ENCODE results near the gene CHRM4. TPM values are rescaled to one million over a fixed set of nuclear protein-coding genes. Genes with fewer than 3 reads are reported as not detected.

CHRM4 gene
- total RNA-seq, 3 donors from 2014 or later = 0.66 to 1.1 TPM; not detected in 1

DNA sequence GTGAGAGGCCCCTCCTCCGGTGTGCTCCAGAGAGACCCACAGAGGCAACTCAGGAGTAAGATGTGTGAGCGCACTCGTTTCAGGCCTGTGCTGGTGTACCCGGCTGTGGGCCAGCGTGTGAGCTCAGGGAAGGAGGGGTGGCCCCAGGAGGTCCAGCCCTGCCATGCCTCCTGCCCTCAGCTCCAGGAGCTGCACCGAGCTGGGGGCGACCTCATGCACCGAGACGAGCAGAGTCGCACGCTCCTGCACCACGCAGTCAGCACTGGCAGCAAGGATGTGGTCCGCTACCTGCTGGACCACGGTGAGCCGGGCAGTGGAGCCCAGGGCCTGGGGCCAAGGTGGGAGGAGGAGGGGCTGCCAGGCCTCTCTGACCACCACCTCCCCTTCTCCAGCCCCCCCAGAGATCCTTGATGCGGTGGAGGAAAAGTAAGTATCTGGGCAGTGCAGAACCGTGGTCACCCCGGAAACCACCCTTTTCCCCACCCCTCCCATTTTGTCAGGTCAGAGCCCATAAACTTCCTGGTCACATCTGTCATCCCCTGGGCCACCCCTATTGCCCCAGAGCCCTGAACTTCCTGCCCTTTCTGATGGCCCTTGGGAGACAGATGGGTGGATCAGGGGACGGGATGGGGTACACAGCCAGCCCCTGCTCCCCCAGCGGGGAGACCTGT is 12.6 kb downstream of the CHRM4 start:
- intact Hi-C loops (cut with DNase I; ENCODE audit: low total_unique reads) = no loop called here
- no peaks in the 10 kb centered on the region for H3K27me3 ChIP-seq
- no peak for DNase-seq (ENCODE audit: low spot score in 2 of 2)
- no peak overlapping the region for H3K4me3 ChIP-seq
- H3K27ac ChIP-seq = peak overlapping the region; percentile 95 to 96
- peaks cover 5% of the 10 kb centered on the region for H3K36me3 ChIP-seq
- no peaks in the 10 kb centered on the region for H3K9me3 ChIP-seq
- TF ChIP-seq POLR2AphosphoS5 (IDR thresholded peaks at IDR 0.05) (no peak), POLR2A (IDR thresholded peaks at IDR 0.05) (no peak), CTCF (IDR thresholded peaks at IDR 0.05) (no peak)
- H3K4me1 ChIP-seq = peaks cover 0 to 5% of the 10 kb centered on the region in 2 donors

- H3K4me3 ChIP-seq = no peak overlapping the region
- peaks cover 0 to 5% of the 10 kb centered on the region in 2 donors for H3K4me1 ChIP-seq
- H3K27me3 ChIP-seq = no peaks in the 10 kb centered on the region
- intact Hi-C loops (cut with DNase I; ENCODE audit: low total_unique reads) = no loop called here
- H3K27ac ChIP-seq = peak overlapping the region in 1 of 2 donors; percentile 95
- H3K9me3 ChIP-seq = no peaks in the 10 kb centered on the region
- H3K36me3 ChIP-seq = peaks cover 5% of the 10 kb centered on the region
- TF ChIP-seq CTCF (IDR thresholded peaks at IDR 0.05) (no peak), POLR2A (IDR thresholded peaks at IDR 0.05) (no peak), POLR2AphosphoS5 (IDR thresholded peaks at IDR 0.05) (no peak)
- DNase-seq (ENCODE audit: low spot score in 2 of 2) = no peak
Observed at GRCh38 chr11:46378296-46378695, 13.3 kb downstream of the CHRM4 start.

DNA sequence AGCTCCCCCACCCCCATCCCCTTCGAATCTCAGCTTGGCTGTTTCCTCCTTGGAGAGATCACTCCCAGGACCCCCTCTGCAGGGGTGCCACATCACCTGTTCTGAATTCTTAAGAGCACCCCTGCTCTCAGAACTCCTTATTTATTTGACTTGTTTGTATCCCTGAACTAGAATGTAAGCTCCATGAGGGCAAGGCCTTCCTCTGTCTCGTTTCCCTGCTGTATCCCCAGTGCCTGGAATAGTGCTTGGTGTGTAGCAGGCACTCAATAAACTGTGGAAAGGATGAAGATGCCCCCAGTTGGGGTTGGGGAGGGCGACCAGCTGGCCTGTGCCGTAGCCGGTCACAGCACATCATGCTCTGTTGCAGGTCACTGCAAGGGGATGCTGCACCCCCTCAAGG is 13.7 kb downstream of the CHRM4 start:
- Histone ChIP-seq H3K4me1 (peaks cover 0 to 5% of the 10 kb centered on the region in 2 donors), H3K27me3 (no peaks in the 10 kb centered on the region), H3K36me3 (peaks cover 5% of the 10 kb centered on the region), H3K27ac (no peak overlapping the region), H3K9me3 (no peaks in the 10 kb centered on the region), H3K4me3 (no peak overlapping the region)
- no peak for TF ChIP-seq CTCF (IDR thresholded peaks at IDR 0.05)
- no peak for TF ChIP-seq POLR2AphosphoS5 (IDR thresholded peaks at IDR 0.05)
- no peak for TF ChIP-seq POLR2A (IDR thresholded peaks at IDR 0.05)
- no peak for DNase-seq (ENCODE audit: low spot score in 2 of 2)
- intact Hi-C loops (cut with DNase I; ENCODE audit: low total_unique reads) = no loop called here

- peaks cover 0 to 2% of the 10 kb centered on the region in 2 donors for H3K4me1 ChIP-seq
- H3K36me3 ChIP-seq = peaks cover 5% of the 10 kb centered on the region
- H3K27ac ChIP-seq = no peak overlapping the region
- H3K4me3 ChIP-seq = no peak overlapping the region
- H3K9me3 ChIP-seq = no peaks in the 10 kb centered on the region
- no peaks in the 10 kb centered on the region for H3K27me3 ChIP-seq
- TF ChIP-seq POLR2A (IDR thresholded peaks at IDR 0.05) (no peak), POLR2AphosphoS5 (IDR thresholded peaks at IDR 0.05) (no peak), CTCF (IDR thresholded peaks at IDR 0.05) (no peak)
- intact Hi-C loops (cut with DNase I; ENCODE audit: low total_unique reads) = no loop called here
- DNase-seq (ENCODE audit: low spot score in 2 of 2) = no peak
Observed at GRCh38 chr11:46377290-46377689, 14.3 kb downstream of the CHRM4 start.

- Histone ChIP-seq H3K4me1 (no peaks in the 10 kb centered on the region), H3K4me3 (no peak overlapping the region), H3K9me3 (no peaks in the 10 kb centered on the region), H3K27me3 (no peaks in the 10 kb centered on the region), H3K36me3 (peaks cover 5% of the 10 kb centered on the region), H3K27ac (no peak overlapping the region)
- intact Hi-C loops (cut with DNase I; ENCODE audit: low total_unique reads) = no loop called here
- no peak for DNase-seq (ENCODE audit: low spot score in 2 of 2)
- TF ChIP-seq POLR2A (IDR thresholded peaks at IDR 0.05) = no peak
- no peak for TF ChIP-seq POLR2AphosphoS5 (IDR thresholded peaks at IDR 0.05)
- TF ChIP-seq CTCF (IDR thresholded peaks at IDR 0.05) = no peak
Observed at GRCh38 chr11:46376258-46377050, 15.1 kb downstream of the CHRM4 start.

All from breast epithelium (tissue), 4 donors.